ENCODE data around the gene LHFPL2.

The LHFPL2 gene

DNA sequence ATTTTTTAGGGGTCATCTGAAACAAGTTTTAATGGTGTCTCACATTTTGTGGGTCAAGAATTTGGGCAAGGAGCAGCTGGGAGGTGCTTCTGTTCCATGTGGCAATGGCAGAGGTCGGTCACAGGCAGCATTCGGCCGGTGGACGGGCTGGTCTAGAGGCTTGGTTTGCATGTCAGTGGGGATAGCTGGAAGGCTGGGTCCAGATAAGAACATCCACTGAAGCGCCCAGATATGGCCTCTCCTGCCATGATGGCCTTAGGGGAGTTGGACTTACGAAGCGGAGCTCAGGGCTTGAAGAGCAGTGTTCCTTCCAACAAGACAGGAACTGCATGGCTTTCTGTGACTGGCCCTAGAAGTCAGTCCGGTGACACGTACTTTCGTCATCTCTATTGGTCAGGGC is 30.3 kb downstream of the LHFPL2 start:
- ChIA-PET CTCF (no interaction called here), POLR2A (no interaction called here)
- no peak for DNase-seq (ENCODE audit: extremely low spot score)
- TF ChIP-seq TARDBP (IDR thresholded peaks at IDR 0.05) (no peak), BHLHE40 (IDR thresholded peaks at IDR 0.05; ENCODE audit: borderline replicate concordance) (no peak), ARNT (IDR thresholded peaks at IDR 0.05) (no peak), FOXA1 (IDR thresholded peaks at IDR 0.05) (no peak), SP1 (IDR thresholded peaks at IDR 0.05) (no peak), CTBP1 (IDR thresholded peaks at IDR 0.05; ENCODE audit: borderline replicate concordance) (no peak)

- ChIA-PET POLR2A (no interaction called here), CTCF (interaction anchor here (0.6 kb wide), 1 partner anchor 152 kb away, joined by 4 read pairs; no protein-coding TSS in a partner anchor)
- TF ChIP-seq CTBP1 (IDR thresholded peaks at IDR 0.05; ENCODE audit: borderline replicate concordance) (no peak), PKNOX1 (IDR thresholded peaks at IDR 0.05) (no peak), ZNF384 (IDR thresholded peaks at IDR 0.05) (no peak), HDGF (IDR thresholded peaks at IDR 0.05; ENCODE audit: borderline replicate concordance) (no peak), FOXA1 (IDR thresholded peaks at IDR 0.05) (no peak), NFRKB (IDR thresholded peaks at IDR 0.05) (no peak), ELF4 (IDR thresholded peaks at IDR 0.05) (no peak), TARDBP (IDR thresholded peaks at IDR 0.05) (no peak), SUZ12 (IDR thresholded peaks at IDR 0.05) (no peak)
- DNase-seq (ENCODE audit: extremely low spot score): no peak
Measured at GRCh38 chr5:78615697-78616096, 32.9 kb downstream of the LHFPL2 start.

- DNase-seq (ENCODE audit: extremely low spot score): no peak
- ChIA-PET CTCF (interaction anchor here (1.1 kb wide), 1 partner anchor 12 kb away, joined by 6 read pairs; no protein-coding TSS in a partner anchor), POLR2A (no interaction called here)
- no peak for TF ChIP-seq L3MBTL2 (conservative IDR thresholded peaks at IDR 0.05)
- TF ChIP-seq TARDBP (IDR thresholded peaks at IDR 0.05): no peak
- no peak for TF ChIP-seq FOXA1 (IDR thresholded peaks at IDR 0.05)
- TF ChIP-seq NFRKB (IDR thresholded peaks at IDR 0.05): no peak
- TF ChIP-seq CTBP1 (IDR thresholded peaks at IDR 0.05; ENCODE audit: borderline replicate concordance): no peak
- no peak for TF ChIP-seq HDGF (IDR thresholded peaks at IDR 0.05; ENCODE audit: borderline replicate concordance)
- TF ChIP-seq SP1 (IDR thresholded peaks at IDR 0.05): no peak
Measured at GRCh38 chr5:78614816-78615215, 33.8 kb downstream of the LHFPL2 start.

GRCh38 chr5:78613756-78614155 is 34.8 kb downstream of the LHFPL2 start:
- no peak for DNase-seq (ENCODE audit: extremely low spot score)
- CTCF ChIA-PET: interaction anchor here (1.1 kb wide), 1 partner anchor 13 kb away, joined by 6 read pairs; no protein-coding TSS in a partner anchor
- TF ChIP-seq SUZ12 (IDR thresholded peaks at IDR 0.05) (no peak), NFRKB (IDR thresholded peaks at IDR 0.05) (no peak), ARNT (IDR thresholded peaks at IDR 0.05) (no peak), ZNF384 (IDR thresholded peaks at IDR 0.05) (no peak), CTBP1 (IDR thresholded peaks at IDR 0.05; ENCODE audit: borderline replicate concordance) (no peak)
- POLR2A ChIA-PET: no interaction called here

DNA sequence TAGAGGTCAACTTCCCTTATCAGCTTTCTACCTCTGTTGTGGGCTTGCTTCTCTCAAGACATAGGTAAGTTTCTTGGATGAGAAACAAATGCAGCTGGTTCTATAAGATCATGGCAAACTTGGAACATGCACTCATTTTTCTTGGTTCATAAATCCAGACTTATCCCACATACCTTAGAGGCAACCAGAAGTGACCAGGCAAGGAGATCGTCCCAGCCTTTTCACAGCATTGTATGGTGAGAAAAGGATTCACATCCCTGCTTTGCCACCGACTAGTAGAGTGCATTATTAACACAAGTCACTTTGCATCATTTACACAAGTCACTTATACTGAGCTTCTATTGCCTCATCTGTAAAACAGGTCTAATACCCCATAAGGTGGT is 35.4 kb downstream of the LHFPL2 start:
- DNase-seq (ENCODE audit: extremely low spot score): no peak
- TF ChIP-seq TARDBP (IDR thresholded peaks at IDR 0.05) (no peak), LEF1 (IDR thresholded peaks at IDR 0.05; ENCODE audit: borderline replicate concordance) (no peak), CTBP1 (IDR thresholded peaks at IDR 0.05; ENCODE audit: borderline replicate concordance) (no peak), PKNOX1 (IDR thresholded peaks at IDR 0.05) (no peak), FOXM1 (IDR thresholded peaks at IDR 0.05; ENCODE audit: borderline replicate concordance) (no peak), L3MBTL2 (conservative IDR thresholded peaks at IDR 0.05) (no peak), SP1 (IDR thresholded peaks at IDR 0.05) (no peak), FOXA1 (IDR thresholded peaks at IDR 0.05) (no peak), FOXK2 (IDR thresholded peaks at IDR 0.05) (no peak), ZNF384 (IDR thresholded peaks at IDR 0.05) (no peak), BHLHE40 (IDR thresholded peaks at IDR 0.05; ENCODE audit: borderline replicate concordance) (no peak), NFRKB (IDR thresholded peaks at IDR 0.05) (no peak)
- POLR2A ChIA-PET: no interaction called here
- CTCF ChIA-PET: interaction anchor here (0.6 kb wide), 1 partner anchor 37 kb away, joined by 3 read pairs; no protein-coding TSS in a partner anchor

GRCh38 chr5:78612227-78613150 is 36.1 kb downstream of the LHFPL2 start:
- TF ChIP-seq NFRKB (IDR thresholded peaks at IDR 0.05) (no peak), CTBP1 (IDR thresholded peaks at IDR 0.05; ENCODE audit: borderline replicate concordance) (no peak), HDGF (IDR thresholded peaks at IDR 0.05; ENCODE audit: borderline replicate concordance) (no peak), FOXA1 (IDR thresholded peaks at IDR 0.05) (no peak), SP1 (IDR thresholded peaks at IDR 0.05) (no peak), L3MBTL2 (conservative IDR thresholded peaks at IDR 0.05) (no peak), ARNT (IDR thresholded peaks at IDR 0.05) (no peak), PKNOX1 (IDR thresholded peaks at IDR 0.05) (no peak), ELF4 (IDR thresholded peaks at IDR 0.05) (no peak), FOXM1 (IDR thresholded peaks at IDR 0.05; ENCODE audit: borderline replicate concordance) (no peak), TARDBP (IDR thresholded peaks at IDR 0.05) (no peak), SUZ12 (IDR thresholded peaks at IDR 0.05) (no peak), LEF1 (IDR thresholded peaks at IDR 0.05; ENCODE audit: borderline replicate concordance) (no peak), ZNF384 (IDR thresholded peaks at IDR 0.05) (no peak), BHLHE40 (IDR thresholded peaks at IDR 0.05; ENCODE audit: borderline replicate concordance) (no peak), FOXK2 (IDR thresholded peaks at IDR 0.05) (no peak)
- CTCF ChIA-PET: interaction anchor here (0.5 to 0.6 kb wide), 2 partner anchors 36 to 1828 kb away, joined by 3 to 5 read pairs; no protein-coding TSS in a partner anchor
- POLR2A ChIA-PET: no interaction called here

More at GRCh38 chr5:78612227-78613150, 36.1 kb downstream of the LHFPL2 start:
- DNase-seq (ENCODE audit: extremely low spot score): no peak
